Aorta (tissue), 5 donors: ENCODE results near the gene CISTR. TPM values are rescaled to one million over a fixed set of nuclear protein-coding genes. Genes with fewer than 3 reads are reported as not detected.

Experiments
- ATAC-seq: fragments of 200-7000 bp; cut with Tn5 transposase; one replicate; pipeline ENCODE4 v1.9.1; 2022; ENCODE audit warnings: moderate library complexity; ENCODE audit not compliant: low FRiP score
- DNase-seq, 2 donors: peaks; one replicate each; pipeline ENCODE4 v3.0.0-alpha.2; 2020
- H3K27ac ChIP-seq, 2 donors: one replicate each; pipeline ENCODE4 v1.5.1; 2013; ENCODE audit warnings: low read length in 2 of 2, mild to moderate bottlenecking in 2 of 2, moderate library complexity in 2 of 2, control low read depth in 1 of 2, inconsistent platforms in 1 of 2, low read depth in 1 of 2
- H3K27me3 ChIP-seq, 2 donors: one replicate each; pipeline ENCODE4 v1.6.1; 2013; ENCODE audit warnings: control low read depth in 1 of 2, low read length in 1 of 2, mild to moderate bottlenecking in 1 of 2, moderate library complexity in 1 of 2; ENCODE audit not compliant: insufficient read depth in 2 of 2, control insufficient read depth in 1 of 2
- H3K36me3 ChIP-seq, 2 donors: one replicate each; pipeline ENCODE4 v1.6.1; 2013; ENCODE audit warnings: control low read depth in 1 of 2, low read length in 1 of 2, mild to moderate bottlenecking in 1 of 2; ENCODE audit not compliant: insufficient read depth in 2 of 2, control insufficient read depth in 1 of 2
- H3K4me1 ChIP-seq, 2 donors: one replicate each; pipeline ENCODE4 v1.6.1; 2013; ENCODE audit warnings: low read length in 2 of 2, control low read depth in 1 of 2, mild to moderate bottlenecking in 1 of 2, moderate library complexity in 1 of 2; ENCODE audit not compliant: insufficient read depth in 2 of 2, control insufficient read depth in 1 of 2
- H3K4me3 ChIP-seq, 2 donors: one replicate each; pipeline ENCODE4 v1.5.1; 2013; ENCODE audit warnings: low read length in 2 of 2, control low read depth in 1 of 2, mild to moderate bottlenecking in 1 of 2
- H3K9me3 ChIP-seq: one replicate; pipeline ENCODE4 v1.6.1; 2013; ENCODE audit warnings: mild to moderate bottlenecking, low read length; ENCODE audit not compliant: control insufficient read depth
- WGBS, 2 donors: extraction: QIAGEN DNeasy Blood & Tissue Kit; methylation state at CpG; one replicate each; pipeline ENCODE4 v1.1.7; 2013; 5-methylcytosine and 5-hydroxymethylcytosine counted together
- intact Hi-C, 2 donors: fragments of 100-400 bp; cut with DNase I; formaldehyde crosslinking; loops; one replicate each; pipeline versions ENCODE4 v1.14.2 to v1.15.0; 2022
- polyA plus RNA-seq, 2 donors: library from polyadenylated mRNA; stranded (reverse); fragments of 200-250 nt; gene quantifications; one replicate each; pipeline ENCODE4 v1.2.3, GENCODE V29; 2013
- total RNA-seq, 2 donors: library from RNA; stranded (reverse); fragmentation: NEBNext Ultra II Directional; extraction: Animal tissue kit (Norgen Biotek cat#: 25700); gene quantifications; one replicate each; pipeline ENCODE4 v1.2.1, GENCODE V29; 2021
- donor health status: healthy with polysubstance abuse.
- donor health status: Bipolar disorder and iron deficiency.
- donor health status: DM: no; HTN: no; CAD: no.
- donor health status: DM: no; HTN: no; CAD: no.
- donor health status: DM: yes; HTN: yes; CAD: no.

Gene CISTR
- total and polyA plus RNA-seq, 4 donors: not detected

DNA sequence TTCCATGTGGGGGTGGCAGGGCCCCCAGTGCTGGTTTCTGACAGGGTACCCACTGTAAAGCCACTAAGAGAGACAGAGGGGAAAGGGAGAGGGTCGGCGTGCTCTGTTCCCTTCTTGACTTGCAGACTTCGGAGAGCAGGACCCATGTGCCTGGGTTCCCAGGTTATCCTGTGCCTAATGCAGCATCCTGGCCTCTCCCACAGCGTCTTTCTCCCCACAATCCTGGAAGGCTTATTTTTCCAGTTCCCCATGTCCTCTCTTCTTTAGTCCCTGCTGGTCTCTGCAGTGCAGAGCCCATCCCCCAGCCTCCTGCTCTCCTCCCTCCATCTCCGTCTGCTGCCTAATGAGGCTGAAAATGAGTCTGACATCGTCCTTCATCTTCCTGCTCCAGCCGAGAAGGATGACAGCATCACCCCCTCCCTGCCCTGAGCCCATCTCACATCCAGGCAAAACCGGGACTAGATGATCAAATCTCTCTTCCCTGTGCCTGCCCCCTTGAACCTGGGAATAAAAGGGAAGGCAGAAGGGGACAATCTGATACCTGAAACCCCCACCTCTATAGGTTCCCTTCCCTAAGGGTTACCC is 39.6 kb downstream of the CISTR start:
- 54 to 60% methylated on average over 8 of the region's 8 CpGs for WGBS, 2 donors
- peak; percentile 23 for ATAC-seq
- H3K4me1 ChIP-seq: no peaks in the 10 kb centered on the region
- no peak overlapping the region for H3K27ac ChIP-seq
- no peak for DNase-seq
- H3K9me3 ChIP-seq: no peaks in the 10 kb centered on the region
- H3K27me3 ChIP-seq: no peaks in the 10 kb centered on the region
- peaks cover 17 to 18% of the 10 kb centered on the region in 2 donors for H3K36me3 ChIP-seq
- H3K4me3 ChIP-seq: no peak overlapping the region
- intact Hi-C loops: no loop called here

DNA sequence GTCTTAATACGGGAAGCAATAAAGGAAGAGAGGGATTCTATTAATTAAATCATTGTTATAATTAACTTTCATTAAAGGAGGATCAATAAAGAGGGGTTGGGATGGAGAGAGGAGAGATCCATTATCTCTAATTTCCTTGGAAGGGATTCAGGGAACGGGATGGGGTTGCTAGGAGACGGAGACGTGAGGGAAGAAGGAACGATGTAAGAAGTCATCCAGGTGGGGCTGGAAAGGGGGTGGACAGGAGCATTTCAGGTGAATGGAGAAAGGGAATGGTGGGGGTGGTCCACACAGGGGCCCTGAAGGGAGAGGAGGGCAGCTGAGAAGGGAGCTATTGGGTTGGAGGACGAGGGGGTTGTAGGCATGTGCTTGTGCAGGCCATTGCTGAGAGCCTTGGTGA is 41.7 kb downstream of the CISTR start:
- DNase-seq (no peak), ATAC-seq (no peak)
- H3K4me3 ChIP-seq: no peak overlapping the region
- H3K36me3 ChIP-seq: peaks cover 10 to 11% of the 10 kb centered on the region in 2 donors
- no peak overlapping the region for H3K27ac ChIP-seq
- H3K4me1 ChIP-seq: no peaks in the 10 kb centered on the region
- WGBS, 2 donors: 26 to 28% methylated on average over 6 of the region's 6 CpGs
- H3K27me3 ChIP-seq: no peaks in the 10 kb centered on the region
- H3K9me3 ChIP-seq: no peaks in the 10 kb centered on the region
- intact Hi-C loops: no loop called here

DNA sequence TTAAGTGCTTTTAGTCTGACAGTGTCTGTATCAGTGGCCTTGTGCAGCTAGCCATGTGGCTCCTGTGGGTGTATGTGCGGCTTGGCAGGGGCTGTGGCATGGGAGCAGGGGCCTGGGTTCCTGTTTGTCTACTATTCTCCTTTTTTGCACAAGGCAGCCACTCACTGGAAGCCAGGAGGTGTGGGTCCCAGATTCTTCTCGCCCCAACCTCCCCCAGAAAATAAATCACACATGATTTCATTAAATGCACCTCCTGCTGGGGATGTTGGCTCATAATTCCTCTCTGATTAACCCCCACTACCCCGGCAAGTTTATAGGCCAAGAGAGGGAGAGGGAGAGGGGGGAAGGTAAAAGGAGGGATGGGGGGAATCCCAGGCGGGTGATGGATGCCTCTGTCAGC is 42.1 kb downstream of the CISTR start:
- H3K9me3 ChIP-seq: no peaks in the 10 kb centered on the region
- no peaks in the 10 kb centered on the region for H3K27me3 ChIP-seq
- H3K27ac ChIP-seq: no peak overlapping the region
- DNase-seq (no peak), ATAC-seq (no peak)
- no peak overlapping the region for H3K4me3 ChIP-seq
- WGBS, 2 donors: 19 to 24% methylated on average over 4 of the region's 4 CpGs
- peaks cover 6 to 7% of the 10 kb centered on the region in 2 donors for H3K36me3 ChIP-seq
- no peaks in the 10 kb centered on the region for H3K4me1 ChIP-seq
- intact Hi-C loops: no loop called here

DNA sequence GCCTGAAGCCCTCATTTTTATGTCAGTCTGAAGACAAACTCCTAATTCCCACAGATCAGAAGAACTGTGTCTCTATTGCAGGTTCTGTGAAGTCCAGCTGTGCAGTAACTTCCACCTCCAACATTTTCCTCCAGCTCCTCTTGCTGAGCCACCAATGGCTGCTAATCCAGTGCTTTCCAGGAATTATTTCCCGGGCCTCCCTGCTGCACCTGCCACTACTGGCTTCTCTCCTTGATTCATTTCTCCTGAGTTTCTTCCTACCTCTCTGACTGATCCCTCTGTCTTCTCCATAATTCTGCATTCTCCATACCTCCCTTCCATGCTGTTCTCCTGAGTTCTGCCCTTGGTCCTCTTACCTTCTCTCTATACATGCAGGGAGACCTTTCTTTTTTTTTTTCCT is 45.7 kb downstream of the CISTR start:
- no peaks in the 10 kb centered on the region for H3K9me3 ChIP-seq
- intact Hi-C loops: no loop called here
- no peaks in the 10 kb centered on the region for H3K4me1 ChIP-seq

DNA sequence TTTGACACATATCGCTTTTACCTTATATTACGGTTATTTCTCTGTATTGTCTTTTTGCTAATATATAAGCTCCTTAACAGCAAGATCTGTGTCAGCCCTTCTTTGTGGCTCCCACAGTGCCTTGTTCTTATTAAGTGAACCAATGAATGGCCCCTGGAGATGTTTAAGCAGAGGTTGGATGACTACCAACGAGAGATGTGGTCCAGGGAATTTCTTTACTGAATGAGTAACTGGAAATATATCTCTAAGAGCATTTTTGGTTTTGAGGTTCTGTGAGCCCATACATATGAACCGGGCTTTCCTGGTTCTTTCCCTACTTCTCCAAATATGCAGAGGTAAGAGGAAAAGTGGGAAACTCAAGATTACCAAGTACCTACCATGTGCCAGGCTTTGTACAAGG is 48.0 kb downstream of the CISTR start:
- Histone ChIP-seq H3K4me3 (no peak overlapping the region), H3K36me3 (no peaks in the 10 kb centered on the region), H3K9me3 (no peaks in the 10 kb centered on the region), H3K4me1 (no peaks in the 10 kb centered on the region), H3K27me3 (no peaks in the 10 kb centered on the region), H3K27ac (no peak overlapping the region)
- ATAC-seq (no peak), DNase-seq (no peak)
- intact Hi-C loops: no loop called here
- 69 to 77% methylated on average over 4 of the region's 4 CpGs for WGBS, 2 donors

More for the DNA sequence above, 45.7 kb downstream of the CISTR start:
- ATAC-seq (no peak), DNase-seq (no peak)
- Histone ChIP-seq H3K27ac (no peak overlapping the region), H3K36me3 (no peaks in the 10 kb centered on the region), H3K4me3 (no peak overlapping the region), H3K27me3 (no peaks in the 10 kb centered on the region)
- WGBS, 2 donors: 65 to 78% methylated on average over 1 of the region's 1 CpG

DNA sequence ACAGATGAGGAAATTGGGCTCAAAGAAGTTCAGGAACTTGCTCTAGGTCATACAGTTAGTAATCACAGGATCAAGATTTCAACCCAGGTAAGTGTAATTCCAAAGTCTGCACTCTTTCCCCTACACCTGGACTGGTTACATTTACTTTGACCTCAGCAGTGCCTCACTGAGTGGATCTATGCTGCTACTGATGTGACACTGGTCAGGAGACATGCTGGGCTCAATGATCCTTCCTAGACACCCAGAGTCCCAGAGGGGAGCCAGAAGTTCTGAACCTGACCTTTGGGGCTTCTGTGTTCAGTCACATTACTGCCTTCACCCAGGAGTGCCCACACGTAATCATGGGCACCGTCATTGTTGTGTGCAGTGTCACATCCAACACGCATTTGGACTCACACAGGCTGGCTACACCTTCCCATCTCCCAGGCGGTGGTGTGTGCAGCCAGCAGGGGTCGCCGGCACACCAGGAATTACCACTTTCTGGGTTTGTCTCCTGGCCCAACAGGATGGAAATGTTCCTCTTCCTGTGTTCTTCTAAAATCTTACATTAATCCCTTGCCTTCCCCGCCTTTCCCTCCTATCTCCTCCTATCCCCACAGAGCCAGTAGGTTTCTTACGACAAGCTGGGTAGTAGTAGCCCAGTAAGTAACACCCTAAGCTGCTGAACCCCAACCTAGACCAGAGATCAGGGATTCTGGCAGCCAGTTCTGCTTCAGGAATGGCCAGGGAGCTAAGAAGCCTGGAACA is 50.1 kb downstream of the CISTR start:
- H3K27me3 ChIP-seq: no peaks in the 10 kb centered on the region
- intact Hi-C loops: loop anchor here (1.0 kb wide), 2 partner anchors 42 to 45 kb away; no protein-coding TSS in a partner anchor
- peak; percentile 87 to 95 for DNase-seq

DNA sequence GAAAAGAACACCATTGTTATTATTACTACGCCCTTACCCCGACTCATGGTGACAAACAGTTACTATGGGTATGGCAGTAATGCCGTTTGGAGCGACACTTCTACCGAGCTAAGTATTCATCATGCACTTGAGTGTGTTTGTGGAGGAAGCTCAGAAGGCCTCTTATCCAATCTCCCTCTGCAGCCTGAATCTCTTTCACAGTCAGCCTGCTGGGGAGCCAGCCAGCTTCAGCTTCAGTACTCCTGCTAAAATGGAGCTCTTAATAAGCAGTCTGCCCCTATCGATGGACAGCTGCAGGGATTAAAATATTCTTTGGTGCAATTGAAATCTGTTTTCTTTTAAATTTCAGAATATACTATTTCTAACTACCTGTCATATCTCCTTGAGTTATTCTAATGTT is 51.2 kb downstream of the CISTR start:
- Histone ChIP-seq H3K4me1 (no peaks in the 10 kb centered on the region), H3K27ac (no peak overlapping the region), H3K36me3 (no peaks in the 10 kb centered on the region), H3K27me3 (no peaks in the 10 kb centered on the region), H3K4me3 (no peak overlapping the region), H3K9me3 (no peaks in the 10 kb centered on the region)
- ATAC-seq (no peak), DNase-seq (no peak)
- 52 to 61% methylated on average over 6 of the region's 6 CpGs for WGBS, 2 donors
- intact Hi-C loops: no loop called here

More for the DNA sequence above, 50.1 kb downstream of the CISTR start:
- ATAC-seq: peak; percentile 93
- H3K36me3 ChIP-seq: no peaks in the 10 kb centered on the region
- WGBS, 2 donors: 2 to 5% methylated on average over 8 of the region's 8 CpGs
- no peaks in the 10 kb centered on the region for H3K4me1 ChIP-seq
- H3K27ac ChIP-seq: no peak overlapping the region
- H3K9me3 ChIP-seq: no peaks in the 10 kb centered on the region
- no peak overlapping the region for H3K4me3 ChIP-seq

DNA sequence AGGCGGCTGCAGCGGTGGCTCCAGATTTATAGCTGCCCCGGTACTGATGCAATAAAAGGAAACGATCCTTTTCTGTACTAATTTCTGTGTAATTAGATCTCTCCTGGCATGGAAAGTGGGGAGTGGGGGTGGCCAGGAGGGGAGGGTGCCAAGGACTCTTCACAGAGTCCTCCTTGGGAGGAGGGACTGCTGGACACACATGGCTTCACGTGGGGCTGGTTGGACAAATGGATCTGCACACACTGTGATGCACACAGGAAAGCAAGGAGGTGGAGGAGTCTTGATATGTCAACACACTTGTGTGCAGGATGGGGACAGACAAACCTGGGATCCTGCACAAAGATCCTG is 52.1 kb downstream of the CISTR start:
- no peak overlapping the region for H3K4me3 ChIP-seq
- WGBS, 2 donors: 51 to 57% methylated on average over 5 of the region's 5 CpGs
- no peak overlapping the region for H3K27ac ChIP-seq
- H3K9me3 ChIP-seq: no peaks in the 10 kb centered on the region
- intact Hi-C loops: no loop called here
- H3K27me3 ChIP-seq: no peaks in the 10 kb centered on the region
- ATAC-seq: no peak
- no peaks in the 10 kb centered on the region for H3K36me3 ChIP-seq
- H3K4me1 ChIP-seq: no peaks in the 10 kb centered on the region
- DNase-seq: no peak
